C4-2B (cell line): Measurements from ENCODE around the gene WDR72.

Source experiments
- ZFX ChIP-seq: fragments of 450-650 bp; IDR thresholded peaks from 2 replicates; pipeline ENCODE4 v1.6.1; 2017
- TF ChIP-seq, protein P1 (sequence below): fragments of 450-650 bp; conservative IDR thresholded peaks from 2 replicates; pipeline ENCODE4 v1.5.1; 2017; ENCODE audit warnings: mild to moderate bottlenecking

DNA sequence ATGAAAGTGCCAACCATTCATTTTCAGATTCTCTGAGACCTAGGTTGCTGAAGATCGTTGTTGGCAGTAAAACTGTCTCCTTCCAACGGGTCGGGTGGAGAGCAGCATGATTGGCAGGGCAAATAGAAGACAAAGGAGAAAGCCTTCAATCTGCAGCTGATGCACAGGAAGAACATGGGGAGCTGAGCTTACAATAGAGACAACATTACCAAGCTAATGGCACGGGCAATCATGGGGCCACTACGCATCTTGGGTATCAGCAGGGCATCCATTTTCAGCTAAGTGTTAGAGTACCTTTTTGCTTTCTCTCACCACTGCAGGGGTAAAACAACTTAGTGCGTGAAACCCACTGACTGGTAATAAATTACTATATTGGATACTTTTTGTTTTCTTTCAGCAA lies 114.8 kb downstream of the WDR72 start:
- TF ChIP-seq, protein P1, sequence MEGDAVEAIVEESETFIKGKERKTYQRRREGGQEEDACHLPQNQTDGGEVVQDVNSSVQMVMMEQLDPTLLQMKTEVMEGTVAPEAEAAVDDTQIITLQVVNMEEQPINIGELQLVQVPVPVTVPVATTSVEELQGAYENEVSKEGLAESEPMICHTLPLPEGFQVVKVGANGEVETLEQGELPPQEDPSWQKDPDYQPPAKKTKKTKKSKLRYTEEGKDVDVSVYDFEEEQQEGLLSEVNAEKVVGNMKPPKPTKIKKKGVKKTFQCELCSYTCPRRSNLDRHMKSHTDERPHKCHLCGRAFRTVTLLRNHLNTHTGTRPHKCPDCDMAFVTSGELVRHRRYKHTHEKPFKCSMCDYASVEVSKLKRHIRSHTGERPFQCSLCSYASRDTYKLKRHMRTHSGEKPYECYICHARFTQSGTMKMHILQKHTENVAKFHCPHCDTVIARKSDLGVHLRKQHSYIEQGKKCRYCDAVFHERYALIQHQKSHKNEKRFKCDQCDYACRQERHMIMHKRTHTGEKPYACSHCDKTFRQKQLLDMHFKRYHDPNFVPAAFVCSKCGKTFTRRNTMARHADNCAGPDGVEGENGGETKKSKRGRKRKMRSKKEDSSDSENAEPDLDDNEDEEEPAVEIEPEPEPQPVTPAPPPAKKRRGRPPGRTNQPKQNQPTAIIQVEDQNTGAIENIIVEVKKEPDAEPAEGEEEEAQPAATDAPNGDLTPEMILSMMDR, result no peak
- TF ChIP-seq ZFX, result no peak
